HG03060 (cell line): Measurements from ENCODE around the gene SPINDOC.
"Not testable (repeated sequence)": the region's sequence is repeated elsewhere in the genome, so short reads cannot be mapped to it uniquely, and the experiment has no call there.

Experiments used
- ATAC-seq: cut with Tn5 transposase; IDR thresholded peaks from one replicate; pipeline ENCODE4 v1.9.1; 2021; ENCODE audit warnings: low read depth, moderate number of reproducible peaks; ENCODE audit not compliant: unreplicated experiment

Gene SPINDOC, protein sequence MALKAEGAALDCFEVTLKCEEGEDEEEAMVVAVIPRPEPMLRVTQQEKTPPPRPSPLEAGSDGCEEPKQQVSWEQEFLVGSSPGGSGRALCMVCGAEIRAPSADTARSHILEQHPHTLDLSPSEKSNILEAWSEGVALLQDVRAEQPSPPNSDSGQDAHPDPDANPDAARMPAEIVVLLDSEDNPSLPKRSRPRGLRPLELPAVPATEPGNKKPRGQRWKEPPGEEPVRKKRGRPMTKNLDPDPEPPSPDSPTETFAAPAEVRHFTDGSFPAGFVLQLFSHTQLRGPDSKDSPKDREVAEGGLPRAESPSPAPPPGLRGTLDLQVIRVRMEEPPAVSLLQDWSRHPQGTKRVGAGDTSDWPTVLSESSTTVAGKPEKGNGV

DNA sequence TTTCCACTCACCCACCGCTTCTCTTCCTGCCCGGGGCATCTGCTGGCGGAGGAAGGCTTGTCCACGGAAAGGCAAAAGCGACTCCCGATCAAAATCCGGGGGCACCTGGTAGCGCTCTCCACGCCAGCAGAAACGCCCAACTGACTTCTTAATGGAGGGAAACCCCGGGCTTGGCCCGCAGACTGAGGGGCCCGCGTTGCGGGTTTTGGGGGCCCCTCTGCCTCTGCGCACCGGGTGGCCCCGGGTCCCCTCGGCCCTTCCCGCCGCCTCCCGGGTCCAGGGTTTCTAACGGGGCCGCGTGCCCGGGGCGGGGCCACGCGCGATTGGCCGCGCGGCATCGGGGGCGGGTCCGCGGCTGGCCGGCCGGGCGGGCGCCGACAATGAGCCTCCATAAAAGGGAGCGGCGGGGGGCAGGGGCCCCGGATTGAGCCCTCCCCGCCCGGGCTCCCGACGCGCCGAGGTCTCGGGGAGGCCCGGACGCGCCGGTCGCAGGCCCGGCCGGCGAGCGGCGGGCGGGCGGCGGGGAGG is at the start of gene SPINDOC:
TSS of gene SPINDOC (plus strand) at position 422 of the 528 bp plus-strand sequence. CDS start 231 bp downstream, outside the sequence.
- no peak for ATAC-seq

DNA sequence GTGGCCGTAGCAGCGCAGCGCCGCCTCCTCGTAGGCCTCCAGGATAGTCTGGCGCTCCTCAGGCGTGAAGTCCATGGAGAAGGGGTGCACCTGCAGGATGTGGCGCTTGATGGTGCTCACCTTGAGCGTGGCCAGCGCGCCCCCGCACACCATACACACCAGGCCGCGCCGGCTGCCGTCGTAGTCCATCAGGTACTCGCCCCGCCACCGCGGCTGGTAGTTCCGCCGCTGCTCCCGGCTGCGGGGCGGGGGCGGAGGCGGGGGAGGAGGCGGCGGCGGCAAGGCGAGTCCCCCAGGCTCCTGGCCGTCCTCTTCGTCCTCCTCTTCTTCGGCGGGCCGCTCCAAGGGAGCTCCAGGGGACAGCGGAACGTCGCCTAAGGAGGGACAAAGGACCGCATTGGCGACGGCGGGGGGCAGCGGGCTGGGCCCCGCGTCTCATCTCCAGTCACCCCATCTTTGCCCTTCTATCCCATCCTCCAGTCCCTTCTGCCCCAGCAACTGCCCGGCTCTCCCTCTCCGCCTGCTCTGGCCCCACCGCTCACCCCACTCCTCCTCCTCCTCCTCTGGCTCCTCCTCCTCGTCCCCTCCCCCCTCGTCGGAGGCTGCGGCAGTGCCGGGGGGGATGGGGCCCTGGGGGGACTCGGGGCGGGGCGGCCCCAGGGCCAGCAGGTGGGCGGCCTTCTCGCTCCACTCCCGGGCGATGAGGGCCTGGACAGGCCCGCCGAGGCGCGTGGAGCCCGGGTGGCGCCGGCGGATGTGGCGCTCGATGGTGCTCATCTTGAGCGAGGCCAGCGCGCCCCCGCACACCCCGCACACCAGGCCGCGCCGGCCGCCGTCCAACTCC is 49.5 kb upstream of the SPINDOC start:
- no peak for ATAC-seq

DNA sequence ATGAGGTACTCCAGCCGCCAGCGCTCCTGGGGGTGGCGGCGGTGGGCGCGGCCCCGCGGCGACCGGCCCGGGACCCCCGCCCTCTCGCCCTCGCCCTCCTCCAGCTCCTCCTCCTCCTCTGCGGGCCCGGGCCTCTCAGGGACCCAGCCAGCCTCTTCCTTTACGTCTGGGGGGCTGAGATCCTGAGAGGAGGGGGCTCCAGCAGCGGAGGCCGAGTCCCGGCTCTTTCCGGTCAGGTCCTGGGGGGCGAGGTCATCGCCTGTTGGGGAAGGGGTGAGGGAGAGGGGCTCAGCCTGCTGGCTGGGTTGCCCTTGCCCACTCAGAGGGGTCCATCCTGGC is 48.9 kb upstream of the SPINDOC start:
- ATAC-seq: no peak

DNA sequence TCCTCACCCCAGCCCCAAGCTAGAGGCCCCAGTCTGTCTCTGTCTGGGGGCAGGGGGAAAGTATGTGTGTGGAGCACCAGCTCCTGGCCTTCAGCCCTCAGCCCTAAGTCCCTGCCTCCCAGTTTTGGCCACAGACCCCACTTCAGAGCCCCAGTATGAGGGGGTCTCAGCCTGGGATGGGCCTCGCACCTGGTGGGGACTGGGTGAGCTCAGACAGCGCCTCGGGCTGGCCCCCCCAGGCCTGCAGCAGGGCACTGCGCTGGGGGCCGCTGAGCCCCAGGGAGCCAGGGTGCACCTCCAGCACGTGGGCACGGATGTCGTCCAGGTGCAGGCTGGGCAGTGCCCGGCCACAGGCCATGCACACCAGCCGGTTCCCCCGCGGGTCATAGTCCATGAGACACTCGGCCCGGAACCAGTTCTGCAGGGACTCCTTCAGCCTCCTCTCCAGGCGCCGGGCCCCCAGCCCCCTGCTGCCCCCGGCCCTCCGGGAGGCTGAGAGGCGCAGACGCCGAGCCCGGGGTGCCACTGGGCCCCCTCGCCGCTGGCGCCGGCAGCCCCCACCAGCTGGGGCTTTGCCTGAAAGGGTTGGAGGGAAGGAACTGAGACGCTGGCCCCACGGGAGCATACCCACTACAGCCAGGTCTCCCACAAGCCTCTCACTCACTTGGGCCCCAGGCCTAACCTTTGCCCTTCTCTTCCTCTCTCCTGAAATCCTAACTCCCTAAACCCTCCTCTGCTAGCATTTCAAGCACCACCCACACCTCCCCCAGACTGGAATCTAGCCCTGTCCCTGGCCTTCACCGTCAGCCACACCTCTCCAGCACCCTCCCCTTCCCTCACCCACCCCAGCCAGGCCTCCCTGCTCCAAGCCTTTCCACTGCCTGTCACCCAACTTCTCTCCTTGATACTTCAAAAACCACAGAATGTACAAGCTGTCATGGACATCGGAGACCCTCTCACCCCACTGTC is 48.3 kb upstream of the SPINDOC start:
- ATAC-seq: no peak

DNA sequence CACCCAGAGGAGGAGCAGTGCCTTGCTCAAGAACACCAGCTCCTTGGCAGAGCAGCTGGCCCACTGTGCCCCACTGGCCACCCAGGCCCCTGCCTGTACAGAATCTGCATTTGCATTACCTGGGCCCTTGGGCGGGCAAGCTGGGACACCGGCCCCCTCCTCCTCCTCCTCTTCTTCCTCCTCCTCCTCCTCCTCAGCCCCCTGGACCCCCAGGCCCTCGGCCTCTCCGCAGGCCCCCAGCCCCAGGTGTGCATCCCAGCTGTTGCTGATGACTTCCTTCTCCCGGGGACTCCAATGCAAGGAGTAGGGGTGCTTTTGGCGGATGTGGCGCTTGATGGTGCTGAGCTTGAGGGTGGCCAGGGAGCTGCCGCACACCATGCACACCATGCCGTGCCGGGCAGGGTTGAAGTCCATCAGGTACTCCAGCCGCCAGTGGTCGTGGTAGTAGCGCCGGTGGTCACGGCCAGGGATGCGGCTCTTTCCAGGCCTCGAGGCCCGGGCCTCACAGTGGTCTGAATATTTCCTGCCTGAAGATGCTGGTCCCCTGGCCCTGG is 47.5 kb upstream of the SPINDOC start:
- no peak for ATAC-seq

DNA sequence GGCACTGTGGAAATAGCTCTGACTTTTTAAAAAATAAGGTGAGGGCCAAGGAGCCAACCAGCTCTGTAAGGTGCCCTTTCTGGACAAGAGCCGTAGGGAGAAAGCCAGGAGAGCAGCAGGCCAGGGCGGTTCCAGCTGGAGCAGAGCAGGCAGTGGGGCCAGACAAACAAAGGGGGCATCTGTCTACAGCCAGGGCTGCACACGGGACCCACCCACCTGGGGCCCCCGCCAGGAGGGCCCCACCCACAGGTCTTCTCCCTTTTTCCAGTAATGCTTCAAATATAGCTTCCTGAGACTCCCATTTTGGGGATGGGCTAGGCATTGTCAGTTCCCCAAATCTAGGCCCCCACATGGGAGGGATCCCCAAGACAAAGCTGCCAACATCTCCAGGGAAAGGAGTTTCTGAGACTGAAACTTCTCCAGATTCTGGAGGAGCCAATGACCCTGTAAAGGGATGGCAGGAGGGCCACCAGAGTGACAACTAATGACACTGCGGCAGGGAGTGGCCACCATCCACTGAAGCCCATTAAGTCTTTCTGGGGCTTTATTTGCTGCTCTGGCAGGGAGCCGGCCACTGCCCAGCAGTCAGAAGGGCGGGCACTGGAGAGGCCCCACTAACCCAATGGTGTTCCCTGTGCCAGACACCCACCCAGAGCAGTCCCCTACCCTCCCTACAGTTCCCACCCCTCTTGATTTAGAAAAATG is 46.6 kb upstream of the SPINDOC start:
- no peak for ATAC-seq

DNA sequence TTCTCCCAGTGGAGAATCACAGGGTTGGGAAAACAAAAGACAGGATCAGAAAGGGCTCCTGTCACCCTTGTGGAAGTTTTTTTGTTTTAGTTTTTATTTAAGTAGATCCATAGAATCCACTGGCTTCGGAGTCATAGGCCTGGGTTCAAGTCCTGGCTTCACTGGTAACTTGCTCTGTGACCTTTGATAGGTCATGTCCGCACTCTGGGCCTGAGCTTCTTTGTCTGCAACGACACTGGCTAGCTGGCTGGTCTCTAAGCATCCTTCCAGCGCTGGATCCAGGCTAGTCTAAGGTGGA is 46.0 kb upstream of the SPINDOC start:
- no peak for ATAC-seq

DNA sequence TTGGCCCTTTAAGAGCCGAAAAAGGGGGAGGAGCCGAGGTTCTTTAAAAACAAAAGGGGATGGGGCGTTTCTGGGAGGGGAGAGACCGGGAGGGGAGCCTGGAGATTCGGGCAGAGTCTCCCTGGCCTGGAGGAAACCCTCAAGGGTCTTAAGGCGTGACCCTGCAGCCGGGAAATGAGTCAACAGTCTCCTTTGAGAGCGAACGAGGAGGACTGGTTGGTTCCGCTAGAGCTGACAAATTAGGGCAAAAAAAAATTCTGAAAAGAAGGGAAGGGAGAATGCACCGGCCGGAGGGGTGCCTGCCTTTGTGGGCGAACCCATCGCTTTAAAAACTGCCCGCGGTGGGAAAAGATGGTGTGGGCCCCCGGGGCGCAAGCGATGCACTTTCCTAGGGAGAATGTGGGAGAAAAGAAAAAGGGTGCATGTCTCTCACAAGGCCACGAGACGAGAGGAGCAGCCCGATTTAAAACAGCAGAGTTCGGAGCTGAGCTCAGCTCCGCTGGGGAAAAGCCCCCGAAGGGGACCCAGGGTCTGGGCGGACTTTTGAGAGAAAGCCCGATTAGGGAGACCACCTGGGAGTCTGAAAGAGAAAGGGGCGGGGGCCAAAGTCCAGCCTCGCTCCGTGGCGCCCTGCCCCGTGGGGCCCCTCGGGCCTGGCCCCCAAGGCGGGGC is 45.6 kb upstream of the SPINDOC start:
- ATAC-seq: no peak

DNA sequence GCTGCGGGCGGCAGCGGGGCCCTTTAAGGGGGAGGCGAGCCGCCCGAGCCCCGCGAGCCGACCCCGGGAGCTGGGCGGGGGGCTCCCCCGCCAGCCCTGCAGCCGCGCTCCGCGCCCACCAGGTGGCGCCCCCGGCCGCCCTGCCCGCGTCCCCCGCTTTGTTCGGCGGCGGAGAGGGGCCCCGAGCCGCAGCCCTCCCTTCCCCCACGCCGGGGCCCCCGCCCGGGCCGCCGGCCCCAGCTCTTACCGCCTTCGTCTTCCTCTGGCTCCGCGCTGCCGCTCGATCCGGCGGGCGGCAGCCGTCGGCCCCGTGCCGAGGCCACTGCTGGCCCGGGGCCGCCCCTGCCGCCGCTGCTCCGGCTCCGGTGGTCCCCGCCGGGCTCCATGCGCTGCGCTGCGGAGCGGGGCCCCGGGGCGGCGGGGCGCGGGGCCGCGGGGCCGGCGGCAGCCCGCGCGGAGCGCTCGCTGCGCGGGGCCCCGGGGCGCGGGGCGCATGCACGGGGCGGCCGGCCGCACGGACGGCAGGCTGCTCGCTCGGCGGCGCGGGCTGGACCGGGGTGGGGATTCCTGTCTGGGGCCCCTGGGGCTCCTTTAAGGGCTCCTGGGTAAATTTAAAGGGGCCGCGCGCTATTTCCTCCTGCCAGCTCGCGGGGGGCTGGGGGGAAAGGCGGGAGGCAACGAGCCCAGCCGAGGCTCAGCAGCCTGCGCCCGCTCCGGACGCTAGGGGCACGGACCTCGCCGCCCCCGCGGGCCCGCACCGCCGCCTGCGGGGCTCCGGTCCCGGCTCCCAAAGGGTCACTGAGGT is 44.8 kb upstream of the SPINDOC start, which contains the start of gene ZFTA:
TSS of gene ZFTA (minus strand) at position 539 of the 805 bp plus-strand sequence. CDS start at position 386, 153 bp downstream.
- ATAC-seq: no peak

DNA sequence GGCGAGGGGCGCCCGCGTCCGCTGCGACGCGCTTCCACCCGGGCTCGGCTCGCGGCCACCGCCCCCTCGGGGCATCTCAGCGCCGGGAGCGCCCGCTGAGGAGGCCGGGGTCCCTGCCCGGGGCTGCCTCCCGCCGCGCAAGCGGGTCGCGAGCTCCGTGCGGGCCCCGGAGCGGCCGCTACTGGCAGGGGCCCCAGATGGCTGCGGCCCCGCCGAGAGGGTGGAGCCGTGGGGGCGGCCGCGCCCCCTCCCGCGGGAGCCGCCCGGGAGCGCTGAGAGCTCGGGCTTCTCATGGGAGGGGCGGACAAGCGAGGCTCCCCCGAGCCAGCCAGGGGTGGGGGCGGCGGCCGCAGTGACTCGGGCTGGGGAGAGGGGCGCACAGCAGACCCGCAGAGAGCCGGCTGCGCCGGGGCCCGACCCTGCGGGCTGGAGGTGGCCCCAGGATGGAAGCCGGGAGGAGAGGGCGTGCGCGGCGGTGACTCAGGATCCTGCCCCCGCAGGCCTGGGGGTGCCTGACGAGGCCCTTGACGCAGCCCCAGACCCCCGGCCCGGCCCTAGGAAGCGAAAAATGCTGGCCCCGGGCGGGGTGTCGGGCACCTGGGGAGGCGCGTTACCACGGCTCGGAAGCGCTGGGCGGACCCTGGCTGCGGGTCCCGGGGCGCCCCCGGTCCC is 44.1 kb upstream of the SPINDOC start:
- ATAC-seq: no peak

DNA sequence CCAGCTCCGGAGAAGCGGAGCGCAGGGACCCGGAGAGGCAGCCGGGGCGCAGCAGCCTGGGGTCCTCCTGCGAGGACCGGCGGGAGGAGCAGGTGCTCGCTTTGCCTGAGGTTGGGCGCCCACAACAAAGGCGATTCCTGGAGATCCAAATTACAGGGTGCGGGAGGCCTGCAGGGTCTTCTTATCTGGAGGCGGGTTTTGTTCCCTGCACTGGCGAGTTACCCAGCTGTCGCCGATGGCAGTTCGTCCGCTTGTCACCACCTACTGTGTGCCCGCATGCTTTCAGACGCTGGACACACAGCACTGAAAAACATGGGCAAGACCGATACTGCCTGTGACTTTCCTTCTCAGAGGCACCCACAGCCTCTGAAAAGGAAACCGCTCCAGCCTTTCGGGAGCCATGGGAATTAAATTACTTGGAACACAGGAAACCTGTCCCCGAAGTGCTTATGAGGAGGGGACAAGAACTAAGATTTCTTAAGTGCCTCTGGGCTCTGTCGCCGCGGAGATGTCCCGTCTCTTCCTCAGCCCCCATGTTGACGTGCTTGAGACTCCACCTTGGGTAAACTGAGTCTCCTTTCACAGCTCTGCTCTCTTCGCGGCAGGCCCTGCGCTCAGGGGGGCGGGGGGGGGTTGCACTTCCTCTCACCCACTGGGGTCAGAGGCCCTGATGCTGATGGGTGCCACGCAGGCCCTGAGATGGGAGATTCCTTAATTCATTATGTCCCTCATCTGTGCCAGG is 43.4 kb upstream of the SPINDOC start:
- no peak for ATAC-seq

DNA sequence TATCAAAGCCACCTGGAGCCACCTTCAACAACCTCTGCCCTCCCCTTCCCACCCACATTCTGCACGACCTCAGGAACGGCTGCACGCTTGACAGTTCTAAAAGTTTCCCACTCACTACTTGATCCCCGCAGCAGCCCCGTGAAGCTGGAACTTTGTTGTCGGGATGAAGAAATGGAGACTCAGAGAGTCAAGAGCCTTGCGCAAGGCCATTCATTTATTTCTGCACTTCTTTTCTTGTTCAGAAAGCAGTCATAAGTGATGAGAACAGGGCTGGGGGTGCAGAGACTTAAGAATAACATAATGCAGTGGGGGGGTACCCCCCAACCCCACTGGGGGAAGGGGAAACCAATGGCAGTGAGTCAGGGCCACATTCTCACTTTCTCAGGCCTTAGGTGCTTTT is 42.5 kb upstream of the SPINDOC start:
- no peak for ATAC-seq

DNA sequence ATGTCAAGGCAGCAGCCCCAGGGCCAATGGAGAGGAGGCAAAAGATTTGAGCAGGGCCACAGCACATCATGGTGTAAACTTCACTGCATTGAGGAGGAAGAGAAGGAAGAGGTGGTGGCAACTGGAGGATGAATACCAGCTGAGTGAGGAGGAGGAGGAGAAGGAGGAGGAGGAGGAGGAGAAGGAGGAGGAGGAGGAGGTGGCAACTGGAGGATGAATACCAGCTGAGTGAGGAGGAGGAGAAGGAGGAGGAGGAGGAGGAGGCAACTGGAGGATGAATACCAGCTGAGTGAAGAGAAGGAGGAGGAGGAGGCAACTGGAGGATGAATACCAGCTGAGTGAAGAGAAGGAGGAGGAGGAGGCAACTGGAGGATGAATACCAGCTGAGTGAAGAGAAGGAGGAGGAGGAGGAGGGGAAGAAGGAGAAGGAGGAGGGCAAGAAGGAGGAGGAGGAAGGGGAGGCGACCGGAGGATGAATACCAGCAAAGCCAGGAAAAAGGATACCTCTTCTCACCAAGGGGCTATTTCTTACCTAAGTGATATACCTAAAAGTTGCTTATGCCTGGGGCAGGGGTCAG is 41.4 kb upstream of the SPINDOC start:
- ATAC-seq: not testable (repeated sequence)

DNA sequence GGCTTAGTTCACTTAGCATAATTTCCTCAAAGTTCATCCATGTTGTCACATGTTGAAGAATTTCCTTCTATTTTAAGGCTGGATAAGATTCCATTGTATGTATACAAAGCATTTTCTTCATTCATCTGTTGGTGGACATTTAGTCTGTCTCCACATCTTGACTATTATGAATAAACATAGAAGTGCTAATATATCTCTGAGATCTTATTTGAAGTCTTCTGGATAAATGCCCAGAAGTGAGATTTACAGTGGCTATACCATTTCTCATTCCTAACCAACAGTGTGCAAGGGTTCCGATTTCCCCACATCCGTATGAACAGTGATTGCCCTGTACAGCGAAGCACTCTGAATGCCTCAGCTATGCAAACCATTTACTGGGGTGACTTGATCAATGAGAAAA is 38.1 kb upstream of the SPINDOC start:
- no peak for ATAC-seq

DNA sequence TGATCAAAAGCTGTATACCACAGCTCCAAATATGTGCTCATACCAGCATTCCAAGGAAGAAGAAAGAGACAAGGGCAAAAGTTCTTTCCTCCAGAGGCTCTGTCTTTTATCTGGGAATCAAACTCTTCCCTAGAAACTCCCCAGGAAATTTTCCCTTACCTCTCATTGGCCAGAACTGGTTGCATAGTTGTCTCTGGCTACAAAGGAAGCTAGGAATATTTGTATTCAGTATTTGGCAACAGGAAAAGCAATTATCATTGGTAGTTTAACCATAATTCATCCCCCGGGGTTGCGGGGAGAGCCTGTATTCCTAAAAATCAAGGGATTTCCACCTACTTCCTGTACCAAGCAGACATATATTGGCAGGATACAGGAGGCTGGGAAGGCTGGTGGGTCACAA is 34.2 kb upstream of the SPINDOC start:
- no peak for ATAC-seq

DNA sequence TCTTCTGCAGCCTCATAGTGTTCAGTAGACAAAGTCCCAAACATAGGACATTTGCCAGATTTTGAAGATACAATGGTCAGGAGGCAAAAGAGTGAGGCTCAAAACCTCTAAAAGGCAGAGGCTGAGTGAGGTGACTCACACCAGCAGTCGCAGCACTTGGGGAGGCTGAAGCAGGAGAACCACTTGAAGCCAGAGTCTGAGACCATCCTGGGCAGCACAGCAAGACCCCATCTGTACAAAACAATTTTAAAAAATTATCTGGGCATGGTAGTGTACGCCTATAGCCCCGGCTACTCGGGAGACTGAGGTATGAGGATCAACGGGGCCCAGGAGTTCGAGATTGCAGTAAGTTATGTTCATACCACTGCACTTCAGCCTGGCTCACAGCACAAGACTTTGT is 30.5 kb upstream of the SPINDOC start:
- no peak for ATAC-seq
